Measurements from ENCODE around the gene INSC. TPM values are rescaled to one million over a fixed set of nuclear protein-coding genes. Genes with fewer than 3 reads are reported as not detected.

Gene INSC
- total and polyA plus RNA-seq, 2 of the 13 experiments (the other 11 are each of a cell fraction or from before 2014, with no cell fraction given), result 0.09 TPM; not detected in 1

GRCh38 chr11:15091625-15092024 lies 23.1 kb upstream of the INSC start:
- in situ Hi-C loops (cut with HindIII; ENCODE audit: extremely low pct_ligation_motif_present, low pct_unique_long_range_greater_than_20kb), result no loop called here
- intact Hi-C loops (cut with micrococcal nuclease; ENCODE audit: unreplicated experiment), result no loop called here
- WGBS (ENCODE audit: low lambda C conversion rate), result no CpG with 5 or more reads among the region's 1 CpG
- H3K27me3 ChIP-seq (ENCODE audit: control insufficient read depth in 1 of 2, insufficient read depth in 2 of 2, low read length in 2 of 2), result no peaks in the 10 kb centered on the region
- ChIA-PET POLR2A (no interaction called here), CTCF (ENCODE audit: low intra/inter-chr PET ratio, low total read pairs) (no interaction called here)
- no peak overlapping the region for H2AFZ ChIP-seq (ENCODE audit: low read length)
- no peaks in the 10 kb centered on the region for H3K4me1 ChIP-seq (ENCODE audit: insufficient read depth, low read length)
- no peak overlapping the region for H3K9ac ChIP-seq (ENCODE audit: insufficient read depth, low read depth, low read length)
- TF ChIP-seq ZNF251 (CRISPR knock-in tag; IDR thresholded peaks at IDR 0.05), result no peak
- TF ChIP-seq NR1H2 (CRISPR knock-in tag; IDR thresholded peaks at IDR 0.05; ENCODE audit: borderline replicate concordance, low read depth), result no peak
- TF ChIP-seq NCOA2 (CRISPR knock-in tag; IDR thresholded peaks at IDR 0.05), result no peak
- TF ChIP-seq SOX13 (IDR thresholded peaks at IDR 0.05), result no peak
- TF ChIP-seq SOX13 (CRISPR knock-in tag; conservative IDR thresholded peaks at IDR 0.05 in 1 of 2, IDR thresholded peaks at IDR 0.05 in 1 of 2), result no peak
- TF ChIP-seq KAT7 (CRISPR knock-in tag; IDR thresholded peaks at IDR 0.05; ENCODE audit: borderline replicate concordance), result no peak
- TF ChIP-seq MED1 (CRISPR knock-in tag; IDR thresholded peaks at IDR 0.05), result no peak
- TF ChIP-seq HOXA5 (CRISPR knock-in tag; IDR thresholded peaks at IDR 0.05), result no peak
- no peak for TF ChIP-seq STAT5B (CRISPR knock-in tag; IDR thresholded peaks at IDR 0.05)
- TF ChIP-seq JARID2 (CRISPR knock-in tag; IDR thresholded peaks at IDR 0.05; ENCODE audit: insufficient replicate concordance), result no peak
- no peak for TF ChIP-seq RARG (CRISPR knock-in tag; IDR thresholded peaks at IDR 0.05; ENCODE audit: low read depth)
- no peak for TF ChIP-seq HDAC2 (CRISPR knock-in tag; IDR thresholded peaks at IDR 0.05)
- no peak for TF ChIP-seq SP4 (CRISPR knock-in tag; IDR thresholded peaks at IDR 0.05)
- TF ChIP-seq GPN1 (CRISPR knock-in tag; IDR thresholded peaks at IDR 0.05; ENCODE audit: borderline replicate concordance), result no peak
- no peak for TF ChIP-seq ZMYM2 (CRISPR knock-in tag; IDR thresholded peaks at IDR 0.05)
- no peak for TF ChIP-seq PRDM4 (CRISPR knock-in tag; IDR thresholded peaks at IDR 0.05; ENCODE audit: borderline replicate concordance)
- TF ChIP-seq TIGD3 (CRISPR knock-in tag; IDR thresholded peaks at IDR 0.05; ENCODE audit: borderline replicate concordance), result no peak
- no peak for TF ChIP-seq PATZ1 (CRISPR knock-in tag; IDR thresholded peaks at IDR 0.05)
- no peak for TF ChIP-seq ZNF83 (CRISPR knock-in tag; IDR thresholded peaks at IDR 0.05; ENCODE audit: borderline replicate concordance)
- no peaks in the 10 kb centered on the region for H3K79me2 ChIP-seq (ENCODE audit: insufficient read depth, low read length)
- ATAC-seq, result no peak
- H3K4me3 ChIP-seq (replicated peaks in 1 of 3; ENCODE audit: insufficient read depth in 1 of 3, low read depth in 2 of 3, low read length in 3 of 3), result no peak overlapping the region
- H3K36me3 ChIP-seq (replicated peaks in 1 of 2; ENCODE audit: control insufficient read depth in 1 of 2, insufficient read depth in 2 of 2, low read length in 2 of 2), result no peaks in the 10 kb centered on the region
- no peak for FAIRE-seq
- H3K9me3 ChIP-seq (ENCODE audit: low read length), result no peaks in the 10 kb centered on the region
- no peaks in the 10 kb centered on the region for H4K20me1 ChIP-seq (ENCODE audit: insufficient read depth, low read length)
- H3K27ac ChIP-seq (ENCODE audit: extremely low read length, insufficient read depth, low read length), result no peak overlapping the region
- no TSS peak for BruUV-seq (replicated peaks)
- no peak for DNase-seq (ENCODE audit: low spot score)
- no peak overlapping the region for H3K4me2 ChIP-seq (ENCODE audit: low read depth, low read length)

All from HepG2 (cell line).